HG03045 (cell line): ENCODE results near the gene DHRS12.

Experiments
- ATAC-seq: cut with Tn5 transposase; IDR thresholded peaks from one replicate; pipeline ENCODE4 v1.9.1; 2021; ENCODE audit warnings: mild to moderate bottlenecking, moderate library complexity; ENCODE audit not compliant: unreplicated experiment

DHRS12 gene

DNA sequence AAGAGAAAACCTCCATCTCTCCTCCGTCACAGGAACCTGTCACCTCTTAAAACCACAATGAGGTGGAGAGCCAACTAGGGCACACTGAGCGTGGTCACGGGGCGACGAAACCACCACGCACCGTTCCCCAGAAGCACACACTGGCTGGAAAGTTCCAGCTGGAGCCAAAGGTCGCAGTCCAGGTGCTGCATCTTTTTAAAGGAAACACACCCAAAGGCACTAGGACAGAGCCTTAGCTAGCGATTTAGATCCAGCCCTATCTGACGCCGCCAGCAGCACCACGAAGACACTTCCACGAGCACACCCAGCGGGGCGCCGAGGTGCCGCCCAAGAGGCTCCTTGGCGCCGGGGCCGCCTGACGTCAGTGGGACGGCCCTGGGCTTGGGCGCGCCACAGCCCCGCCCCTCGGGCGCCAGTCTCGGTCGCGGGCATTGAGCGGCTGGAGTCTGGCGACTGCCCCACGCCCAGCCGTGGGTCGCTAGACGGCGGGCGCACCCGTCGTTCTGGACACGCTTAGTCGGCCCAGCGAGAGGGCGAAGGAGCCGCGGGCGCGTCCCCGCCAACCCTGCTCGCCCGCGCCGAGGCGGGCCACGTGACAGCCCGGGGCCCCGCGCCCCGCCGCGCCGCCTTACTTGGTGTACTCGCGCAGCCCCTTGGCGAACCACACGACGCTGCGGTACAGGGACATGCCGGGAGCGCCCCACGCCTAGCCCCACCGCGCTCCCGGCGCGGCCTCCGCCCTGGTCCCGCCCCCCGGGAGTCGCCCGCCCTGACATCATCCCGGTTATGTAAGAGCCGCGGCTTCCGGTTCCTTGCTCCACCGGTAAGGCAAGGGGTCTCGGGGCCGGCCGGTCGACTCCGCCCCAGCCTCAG lies at the start of gene DHRS12:
Gene DHRS12, minus strand, starts transcription at position 742 of the 873 bp plus-strand sequence. CDS start 4,504 bp downstream, outside the sequence.
- ATAC-seq, result peak; percentile 92

- ATAC-seq, result no peak
Observed at GRCh38 chr13:51849145-51850101, 45.5 kb upstream of the DHRS12 start.

- no peak for ATAC-seq
Observed at GRCh38 chr13:51848674-51849073, 44.7 kb upstream of the DHRS12 start.

- no peak for ATAC-seq
Observed at GRCh38 chr13:51846756-51847155, 42.8 kb upstream of the DHRS12 start.

GRCh38 chr13:51845574-51846318 lies 41.8 kb upstream of the DHRS12 start:
- no peak for ATAC-seq

DNA sequence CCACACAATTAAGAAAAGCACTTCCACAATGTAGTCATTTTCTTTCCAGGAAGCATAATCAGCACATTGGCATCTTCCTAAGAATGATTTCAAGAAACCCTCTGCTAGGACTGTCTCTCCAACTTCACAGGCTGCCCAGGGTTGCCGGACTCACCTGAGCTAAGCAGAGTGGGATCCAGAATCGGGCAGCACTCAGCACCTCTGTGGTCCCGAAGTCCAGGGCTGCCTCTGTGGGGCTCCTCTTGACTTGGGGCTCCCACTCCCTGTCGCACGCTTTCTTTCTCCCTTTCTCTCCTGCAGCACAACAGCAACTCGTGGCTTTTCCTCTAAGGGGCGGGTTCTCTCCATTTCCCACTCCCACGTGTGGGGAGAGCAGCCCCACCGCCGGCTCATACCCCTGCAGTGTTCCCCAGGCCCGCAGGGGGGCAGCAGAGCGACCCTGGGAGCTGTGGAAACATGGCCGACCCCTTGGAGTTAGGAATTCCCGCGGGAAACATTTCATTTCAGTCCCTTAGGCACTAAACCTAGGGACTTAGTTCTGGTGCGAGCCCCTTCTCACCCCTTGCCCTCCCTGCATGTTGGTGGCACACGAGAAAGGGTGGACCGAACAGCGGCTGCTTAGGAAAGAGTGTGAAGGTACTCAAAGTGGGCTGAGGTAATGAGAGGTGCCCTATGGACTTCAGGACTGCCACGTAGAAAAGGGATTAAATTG lies 41.1 kb upstream of the DHRS12 start, which contains the start of gene TMEM272:
Gene TMEM272, minus strand, starts transcription at position 316 of the 712 bp plus-strand sequence. CDS start 6,647 bp downstream, outside the sequence.
- ATAC-seq, result no peak

GRCh38 chr13:51843529-51843928 lies 39.6 kb upstream of the DHRS12 start:
- no peak for ATAC-seq

DNA sequence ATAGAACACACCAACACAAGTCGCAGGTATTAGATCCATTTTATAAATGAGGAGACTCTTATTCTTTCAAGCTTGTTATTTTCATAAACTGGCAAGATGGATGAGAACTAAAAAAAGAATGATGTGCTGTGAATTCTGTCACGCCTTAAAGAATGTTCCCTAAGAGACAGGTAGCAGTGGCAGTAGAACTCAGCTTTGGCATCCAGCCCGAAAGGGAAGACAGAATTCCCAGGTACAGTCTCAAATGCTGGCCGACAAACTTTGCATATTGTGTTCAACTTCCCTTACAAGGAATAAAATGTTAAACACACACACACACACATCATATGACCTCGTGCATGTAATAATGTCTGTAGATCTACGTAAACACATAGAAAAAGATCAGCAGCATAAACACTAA lies 37.8 kb upstream of the DHRS12 start:
- ATAC-seq, result no peak

DNA sequence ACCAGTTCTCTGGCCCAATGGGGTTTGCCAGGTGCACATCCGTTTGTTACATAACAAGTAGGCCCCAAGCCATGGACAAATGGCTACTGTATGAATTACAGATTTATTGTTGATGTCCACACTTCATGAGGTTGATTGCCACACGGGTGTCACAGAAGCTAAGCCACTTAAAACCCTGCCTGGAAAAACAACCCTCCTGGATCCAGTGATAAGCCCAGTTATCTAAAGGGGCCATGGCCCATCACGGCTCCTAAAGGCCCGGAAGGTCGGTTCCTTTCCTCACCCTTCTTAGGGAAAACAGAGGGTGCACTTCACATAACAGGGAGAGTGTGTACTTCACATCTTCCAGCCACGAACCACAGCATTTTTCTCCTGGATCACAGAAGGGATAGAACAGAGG lies 37.0 kb upstream of the DHRS12 start:
- no peak for ATAC-seq

- no peak for ATAC-seq
Observed at GRCh38 chr13:51839711-51840540, 36.0 kb upstream of the DHRS12 start.

- ATAC-seq, result no peak
Observed at GRCh38 chr13:51838240-51838846, 34.4 kb upstream of the DHRS12 start.

- no peak for ATAC-seq
Observed at GRCh38 chr13:51837016-51837415, 33.1 kb upstream of the DHRS12 start.

GRCh38 chr13:51834581-51835171 lies 30.7 kb upstream of the DHRS12 start:
- no peak for ATAC-seq

DNA sequence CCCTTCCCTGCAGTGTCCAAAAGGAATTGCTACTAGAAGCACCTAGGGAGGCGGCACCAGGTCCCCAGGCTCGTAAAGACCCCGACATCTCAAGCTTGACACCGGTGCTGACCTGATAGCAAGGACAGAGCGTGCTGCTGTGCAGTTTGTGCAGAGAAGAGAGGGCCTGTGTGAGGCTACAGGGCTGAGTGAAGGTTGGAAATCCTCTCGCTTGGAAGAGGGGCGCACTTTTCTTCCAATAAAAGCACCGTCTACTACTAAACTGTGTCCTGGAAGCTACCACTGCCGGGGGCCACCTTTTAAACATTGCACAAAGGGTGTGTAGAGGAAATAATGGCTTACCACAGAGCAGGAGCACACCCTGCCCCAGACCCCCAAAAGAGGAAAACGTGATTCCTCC lies 30.0 kb upstream of the DHRS12 start:
- ATAC-seq, result no peak

GRCh38 chr13:51832471-51833152 lies 28.6 kb upstream of the DHRS12 start:
- ATAC-seq, result peak; percentile 69

DNA sequence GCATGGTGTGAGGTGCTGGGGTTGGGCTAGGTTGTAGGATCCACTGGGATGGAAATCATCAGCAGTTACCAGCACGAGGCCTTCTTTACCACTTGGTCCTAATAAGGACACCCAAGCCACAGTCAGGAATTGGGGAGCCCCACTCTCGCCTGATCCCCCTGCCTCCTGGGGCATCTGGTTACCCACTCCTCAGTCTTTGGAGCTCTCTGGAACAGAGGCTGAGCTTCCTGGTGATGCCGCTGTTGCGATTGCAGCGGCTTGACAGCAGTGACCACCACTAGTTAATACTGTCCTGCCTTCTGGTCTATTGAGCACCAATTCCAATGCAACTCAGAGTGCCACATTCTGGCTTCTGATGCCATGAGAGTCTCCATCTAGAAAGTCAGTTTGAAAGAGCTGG lies 27.6 kb upstream of the DHRS12 start:
- ATAC-seq, result no peak

DNA sequence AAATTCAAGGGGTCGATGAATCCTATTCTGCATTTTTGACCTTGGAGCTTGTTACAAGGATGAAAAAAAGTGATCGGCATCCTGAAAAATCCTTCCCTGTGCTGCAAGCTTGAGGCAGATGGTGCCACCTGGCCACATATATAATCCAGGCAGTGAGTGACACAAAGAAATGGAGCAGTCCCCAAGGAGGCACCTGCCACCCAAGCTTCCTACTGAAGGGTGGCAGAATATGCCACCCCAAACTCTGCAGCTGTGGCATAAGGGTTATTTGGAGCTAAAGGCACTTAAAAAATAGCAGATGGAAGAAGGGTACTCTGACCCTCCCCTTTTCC lies 25.6 kb upstream of the DHRS12 start:
- ATAC-seq, result no peak
